Occipital lobe (tissue), 2 donors: ENCODE measurements around the gene EFNA5. TPM values are rescaled to one million over a fixed set of nuclear protein-coding genes. Genes with fewer than 3 reads are reported as not detected.

Source experiments
- DNase-seq: peaks from one replicate; lab custom pipeline; 2025; lab: John Stamatoyannopoulos, UW
- total RNA-seq: library from RNA; depleted of rRNA; stranded (reverse); fragments of >200 nt; gene quantifications from one replicate; pipeline ENCODE4 v1.2.3, GENCODE V29; 2014

Gene EFNA5
- total RNA-seq, 1 donor from 2014 or later, result 14.5 TPM

- no peak for DNase-seq
These were observed 30.2 kb downstream of the EFNA5 start for GRCh38 chr5:107640568-107640967.

DNA sequence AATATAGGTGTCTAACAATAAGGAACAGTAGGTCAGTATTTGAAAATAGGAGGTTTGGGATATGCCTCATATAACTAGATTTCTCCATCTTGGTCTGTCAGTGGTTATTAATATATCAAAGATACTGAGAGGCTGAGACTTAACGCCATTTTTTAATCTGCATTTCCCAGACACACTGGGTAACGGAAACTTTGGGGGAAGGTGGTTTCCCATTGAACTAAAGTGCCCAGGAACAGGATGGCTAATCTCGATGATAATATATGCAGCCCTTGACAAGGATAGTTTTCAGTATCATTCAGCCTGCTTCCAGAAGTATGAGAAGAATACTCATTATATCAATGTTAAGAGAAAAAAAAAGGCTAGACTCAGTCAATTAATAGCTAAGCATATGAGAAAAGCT lies 30.7 kb downstream of the EFNA5 start:
- no peak for DNase-seq

DNA sequence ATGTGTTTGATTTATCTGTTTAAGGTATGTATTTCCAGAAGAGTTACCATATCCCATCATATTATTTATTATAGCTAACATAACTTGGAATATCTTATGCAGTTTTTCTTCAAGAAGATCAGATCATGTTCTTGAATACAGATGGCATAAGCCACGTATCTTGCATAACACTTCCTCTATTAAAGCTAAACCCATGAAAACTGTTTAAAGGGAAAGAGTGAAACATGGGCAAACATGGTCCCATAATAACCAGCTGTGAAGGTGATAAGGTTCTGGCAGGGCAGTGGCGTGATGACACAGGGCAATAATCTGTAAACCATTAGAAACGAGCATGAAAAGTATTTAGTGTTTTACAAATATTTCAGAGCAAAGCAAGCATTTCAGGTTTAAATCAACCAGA lies 34.2 kb downstream of the EFNA5 start:
- DNase-seq, result no peak

DNA sequence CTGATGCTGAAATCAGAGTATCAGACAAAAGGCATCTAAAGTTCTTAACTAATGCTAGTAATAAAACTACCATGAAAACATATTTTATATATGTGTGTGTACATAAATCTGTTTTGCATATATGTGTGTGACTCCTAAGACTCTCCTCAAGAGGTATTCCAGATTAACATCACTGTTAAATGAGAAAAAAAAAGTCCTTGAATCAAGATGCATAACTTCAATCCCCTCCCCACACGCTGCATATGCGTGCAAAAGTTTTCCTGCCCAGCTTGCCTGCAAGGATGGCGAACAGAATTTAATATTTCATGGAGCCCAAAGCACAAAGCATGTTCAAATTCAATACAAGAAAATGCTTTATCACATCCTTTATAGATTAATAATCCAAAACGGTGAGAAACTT lies 34.7 kb downstream of the EFNA5 start:
- DNase-seq, result no peak

GRCh38 chr5:107634981-107635848 lies 35.5 kb downstream of the EFNA5 start:
- no peak for DNase-seq

GRCh38 chr5:107633171-107633901 lies 37.4 kb downstream of the EFNA5 start:
- DNase-seq, result no peak

- no peak for DNase-seq
These were observed 38.9 kb downstream of the EFNA5 start for GRCh38 chr5:107631805-107632362.

- no peak for DNase-seq
These were observed 40.6 kb downstream of the EFNA5 start for GRCh38 chr5:107630184-107630583.

- DNase-seq, result no peak
These were observed 46.5 kb downstream of the EFNA5 start for GRCh38 chr5:107624235-107624634.

DNA sequence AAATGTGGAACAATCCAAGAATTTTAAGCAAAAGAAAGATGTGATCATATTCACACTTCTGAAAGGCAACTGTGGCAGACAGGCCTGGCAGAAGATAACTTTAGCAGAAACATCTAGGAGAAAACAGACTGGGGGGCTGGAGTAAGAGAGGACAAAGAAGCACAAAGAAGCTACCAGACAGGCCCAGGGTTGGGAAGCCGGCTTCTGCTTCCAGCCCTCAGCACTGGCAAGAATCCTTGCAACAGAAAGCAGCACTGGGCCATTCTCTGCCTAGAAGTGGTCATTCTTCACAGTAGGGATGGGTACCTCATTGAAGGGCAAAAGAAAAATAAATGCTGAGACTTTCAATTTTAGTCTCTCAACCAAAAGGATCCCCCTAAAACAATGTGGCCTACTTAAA lies 49.6 kb downstream of the EFNA5 start:
- no peak for DNase-seq

- DNase-seq, result no peak
These were observed 51.0 kb downstream of the EFNA5 start for GRCh38 chr5:107619781-107620180.

GRCh38 chr5:107618242-107618641 lies 52.5 kb downstream of the EFNA5 start:
- no peak for DNase-seq

DNA sequence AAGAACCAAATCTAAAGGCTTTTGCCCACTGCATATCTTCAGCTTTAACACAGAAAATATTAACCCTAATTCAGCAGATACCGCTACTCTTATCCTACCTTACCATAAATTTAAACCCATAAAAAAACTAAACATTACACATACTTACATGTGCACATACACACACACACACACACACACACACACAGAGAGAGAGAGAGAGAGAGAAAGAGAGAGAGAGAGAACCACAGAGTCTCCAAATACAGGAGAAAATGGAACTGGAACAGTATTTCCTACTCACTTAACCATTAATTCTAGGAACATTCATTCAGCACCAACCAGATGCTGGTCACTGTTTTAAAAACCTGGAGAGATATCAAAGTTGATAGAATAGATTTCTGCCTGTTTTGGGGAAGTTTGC lies 53.7 kb downstream of the EFNA5 start:
- DNase-seq, result no peak

GRCh38 chr5:107616213-107616612 lies 54.5 kb downstream of the EFNA5 start:
- DNase-seq, result no peak

- no peak for DNase-seq
These were observed 55.4 kb downstream of the EFNA5 start for GRCh38 chr5:107615299-107615817.

GRCh38 chr5:107612541-107612940 lies 58.2 kb downstream of the EFNA5 start:
- DNase-seq, result no peak

- DNase-seq, result no peak
These were observed 59.9 kb downstream of the EFNA5 start for GRCh38 chr5:107610798-107611197.

- no peak for DNase-seq
These were observed 62.9 kb downstream of the EFNA5 start for GRCh38 chr5:107607671-107608345.

- no peak for DNase-seq
These were observed 63.5 kb downstream of the EFNA5 start for GRCh38 chr5:107607196-107607595.

DNA sequence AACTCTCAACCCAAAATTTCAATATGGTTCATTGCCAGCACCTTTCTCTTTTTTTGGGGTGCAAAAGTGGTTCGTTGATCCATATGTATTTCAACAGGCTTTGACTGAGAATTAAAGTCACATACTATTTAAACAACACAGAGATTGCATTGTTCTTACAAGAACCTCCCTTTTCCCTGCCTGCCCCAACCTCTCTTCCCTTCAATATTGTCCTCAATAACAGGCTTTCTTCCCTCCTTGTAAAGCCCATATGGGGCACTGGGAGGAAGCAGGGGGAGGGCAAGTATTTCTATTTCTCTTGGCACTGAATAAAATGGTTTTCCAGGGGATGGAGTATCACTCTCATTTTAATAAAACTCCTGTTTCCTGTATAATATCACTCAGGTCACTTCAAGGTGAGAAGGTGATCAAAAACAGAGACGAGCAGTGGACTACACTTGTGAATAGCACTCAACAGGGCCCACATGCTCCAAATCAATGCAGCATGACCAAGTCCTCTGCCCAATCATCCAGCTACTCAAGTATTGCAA lies 65.1 kb downstream of the EFNA5 start:
- no peak for DNase-seq

GRCh38 chr5:107604990-107605389 lies 65.7 kb downstream of the EFNA5 start:
- no peak for DNase-seq
